Ovary (tissue), 3 donors: Measurements from ENCODE around the gene REV3L.

Experiments
- EP300 ChIP-seq: sonication (generic); formaldehyde crosslinking; IDR thresholded peaks from one replicate; pipeline ENCODE4 v1.6.1; 2017; ENCODE audit warnings: antibody characterized with exemption
- POLR2A ChIP-seq: fragments of 450-650 bp; IDR thresholded peaks from one replicate; pipeline ENCODE4 v1.6.1; 2017; ENCODE audit warnings: antibody characterized with exemption, mild to moderate bottlenecking, moderate library complexity
- TF ChIP-seq, protein P1 (sequence below), 3 donors: fragments of 450-650 bp in 2 of 3; fragments of 200-600 bp in 1 of 3; IDR thresholded peaks; one replicate each; pipeline versions ENCODE4 v1.5.1 to v1.8.0; 2016 to 2022; ENCODE audit warnings: antibody characterized with exemption in 3 of 3, mild to moderate bottlenecking in 1 of 3
- donor health status: DM: no; HTN: no; CAD: no.

- TF ChIP-seq, protein P1, sequence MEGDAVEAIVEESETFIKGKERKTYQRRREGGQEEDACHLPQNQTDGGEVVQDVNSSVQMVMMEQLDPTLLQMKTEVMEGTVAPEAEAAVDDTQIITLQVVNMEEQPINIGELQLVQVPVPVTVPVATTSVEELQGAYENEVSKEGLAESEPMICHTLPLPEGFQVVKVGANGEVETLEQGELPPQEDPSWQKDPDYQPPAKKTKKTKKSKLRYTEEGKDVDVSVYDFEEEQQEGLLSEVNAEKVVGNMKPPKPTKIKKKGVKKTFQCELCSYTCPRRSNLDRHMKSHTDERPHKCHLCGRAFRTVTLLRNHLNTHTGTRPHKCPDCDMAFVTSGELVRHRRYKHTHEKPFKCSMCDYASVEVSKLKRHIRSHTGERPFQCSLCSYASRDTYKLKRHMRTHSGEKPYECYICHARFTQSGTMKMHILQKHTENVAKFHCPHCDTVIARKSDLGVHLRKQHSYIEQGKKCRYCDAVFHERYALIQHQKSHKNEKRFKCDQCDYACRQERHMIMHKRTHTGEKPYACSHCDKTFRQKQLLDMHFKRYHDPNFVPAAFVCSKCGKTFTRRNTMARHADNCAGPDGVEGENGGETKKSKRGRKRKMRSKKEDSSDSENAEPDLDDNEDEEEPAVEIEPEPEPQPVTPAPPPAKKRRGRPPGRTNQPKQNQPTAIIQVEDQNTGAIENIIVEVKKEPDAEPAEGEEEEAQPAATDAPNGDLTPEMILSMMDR (IDR thresholded peaks at IDR 0.05), result no peak
- TF ChIP-seq POLR2A (no peak), EP300 (no peak)
Measured at GRCh38 chr6:111492499-111492898, 9.5 kb upstream of the REV3L start.
